ENCODE measurements around the gene ARFGAP1.

ARFGAP1 gene

DNA sequence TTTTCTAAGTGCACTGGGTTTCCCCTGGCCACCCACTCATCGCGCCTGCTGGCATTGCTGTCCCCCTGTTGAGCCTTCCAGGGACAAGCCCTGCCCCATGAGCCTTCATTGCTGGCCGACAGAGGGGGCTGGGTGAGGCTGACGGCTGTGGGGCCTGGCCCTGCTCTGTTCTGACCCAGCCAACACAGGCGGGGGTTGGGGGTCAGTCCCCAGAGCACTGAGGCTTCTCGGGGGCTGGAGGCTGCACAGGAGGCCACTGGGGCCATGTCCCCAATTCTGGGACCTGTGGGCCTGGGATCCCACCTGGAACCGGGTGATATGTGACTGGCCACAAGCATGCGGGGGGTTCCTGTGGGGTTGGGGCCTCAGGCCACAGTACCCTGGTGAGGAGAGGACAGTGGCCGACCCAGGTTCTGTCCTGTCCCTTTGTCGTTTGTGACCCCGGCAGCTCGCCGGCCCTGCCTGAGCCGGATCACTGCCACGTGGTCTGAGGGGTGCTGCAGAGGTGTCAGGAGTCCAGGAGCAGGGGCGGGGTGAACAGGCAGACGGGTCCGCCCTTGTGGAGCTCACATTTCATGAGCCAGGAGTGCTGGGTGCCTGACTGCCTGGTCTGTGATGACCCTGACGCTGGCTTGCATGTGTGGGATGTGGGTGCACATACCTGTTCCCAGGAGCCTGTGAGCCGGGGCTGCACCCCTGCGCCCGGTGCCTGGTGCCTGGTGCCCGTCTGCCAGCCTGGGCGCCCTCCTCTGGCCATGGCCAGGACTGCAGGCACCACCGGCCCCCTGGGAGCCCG lies 18.3 kb downstream of the ARFGAP1 start:
- H4K20me1 ChIP-seq (ENCODE audit: insufficient read depth, low read length), result no peaks in the 10 kb centered on the region
- no peak overlapping the region for H3K4me3 ChIP-seq (ENCODE audit: low read length)
- peak overlapping the region; percentile 14 for H3K4me2 ChIP-seq (ENCODE audit: low read length)
- H3K9me3 ChIP-seq (ENCODE audit: insufficient read depth, low read length), result no peaks in the 10 kb centered on the region
- no peak for TF ChIP-seq EZH2phosphoT487 (IDR thresholded peaks at IDR 0.05; ENCODE audit: low read depth)
- TF ChIP-seq, protein P1, sequence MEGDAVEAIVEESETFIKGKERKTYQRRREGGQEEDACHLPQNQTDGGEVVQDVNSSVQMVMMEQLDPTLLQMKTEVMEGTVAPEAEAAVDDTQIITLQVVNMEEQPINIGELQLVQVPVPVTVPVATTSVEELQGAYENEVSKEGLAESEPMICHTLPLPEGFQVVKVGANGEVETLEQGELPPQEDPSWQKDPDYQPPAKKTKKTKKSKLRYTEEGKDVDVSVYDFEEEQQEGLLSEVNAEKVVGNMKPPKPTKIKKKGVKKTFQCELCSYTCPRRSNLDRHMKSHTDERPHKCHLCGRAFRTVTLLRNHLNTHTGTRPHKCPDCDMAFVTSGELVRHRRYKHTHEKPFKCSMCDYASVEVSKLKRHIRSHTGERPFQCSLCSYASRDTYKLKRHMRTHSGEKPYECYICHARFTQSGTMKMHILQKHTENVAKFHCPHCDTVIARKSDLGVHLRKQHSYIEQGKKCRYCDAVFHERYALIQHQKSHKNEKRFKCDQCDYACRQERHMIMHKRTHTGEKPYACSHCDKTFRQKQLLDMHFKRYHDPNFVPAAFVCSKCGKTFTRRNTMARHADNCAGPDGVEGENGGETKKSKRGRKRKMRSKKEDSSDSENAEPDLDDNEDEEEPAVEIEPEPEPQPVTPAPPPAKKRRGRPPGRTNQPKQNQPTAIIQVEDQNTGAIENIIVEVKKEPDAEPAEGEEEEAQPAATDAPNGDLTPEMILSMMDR (IDR thresholded peaks at IDR 0.05; ENCODE audit: low read depth, low read length), result peak; percentile 57
- no peaks in the 10 kb centered on the region for H3K79me2 ChIP-seq (ENCODE audit: low read length)
- no peaks in the 10 kb centered on the region for H3K27me3 ChIP-seq (ENCODE audit: low read depth, low read length)
- no peak overlapping the region for H2AFZ ChIP-seq (ENCODE audit: low read depth, low read length)
- no peak overlapping the region for H3K27ac ChIP-seq (ENCODE audit: low read length)
- H3K9ac ChIP-seq (ENCODE audit: low read length), result no peak overlapping the region
- peaks cover 9% of the 10 kb centered on the region for H3K36me3 ChIP-seq (replicated peaks; ENCODE audit: low read depth, low read length)
- no peaks in the 10 kb centered on the region for H3K4me1 ChIP-seq (ENCODE audit: low read length)

DNA sequence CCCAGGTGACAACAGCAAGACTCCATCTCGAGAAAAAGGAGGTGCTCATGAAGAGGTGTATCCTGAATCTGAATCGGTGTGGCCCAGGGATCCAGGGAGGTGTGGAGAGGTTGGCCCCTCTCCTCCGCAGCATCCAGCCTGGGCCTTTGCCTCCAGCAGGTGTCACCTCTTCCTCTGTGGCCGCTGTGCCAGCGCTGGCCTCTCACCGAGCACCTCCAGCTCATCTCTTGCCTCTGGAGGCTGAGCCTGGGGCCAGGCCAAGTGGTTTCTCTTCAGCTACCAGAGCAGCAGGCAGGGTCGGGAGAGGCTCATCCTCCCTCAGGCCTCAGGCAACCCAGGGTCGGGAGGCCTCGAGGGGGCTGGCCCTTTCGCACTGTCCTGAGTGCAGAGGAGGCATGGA lies 19.2 kb downstream of the ARFGAP1 start:
- H3K4me3 ChIP-seq (ENCODE audit: low read length), result no peak overlapping the region
- no peaks in the 10 kb centered on the region for H3K9me3 ChIP-seq (ENCODE audit: insufficient read depth, low read length)
- H4K20me1 ChIP-seq (ENCODE audit: insufficient read depth, low read length), result no peaks in the 10 kb centered on the region
- no peak overlapping the region for H3K27ac ChIP-seq (ENCODE audit: low read length)
- no peaks in the 10 kb centered on the region for H3K27me3 ChIP-seq (ENCODE audit: low read depth, low read length)
- peaks cover 8% of the 10 kb centered on the region for H3K36me3 ChIP-seq (replicated peaks; ENCODE audit: low read depth, low read length)
- no peak for TF ChIP-seq EZH2phosphoT487 (IDR thresholded peaks at IDR 0.05; ENCODE audit: low read depth)
- TF ChIP-seq, protein P1 (IDR thresholded peaks at IDR 0.05; ENCODE audit: low read depth, low read length), result no peak
- no peak overlapping the region for H3K4me2 ChIP-seq (ENCODE audit: low read length)
- no peaks in the 10 kb centered on the region for H3K4me1 ChIP-seq (ENCODE audit: low read length)
- no peak overlapping the region for H2AFZ ChIP-seq (ENCODE audit: low read depth, low read length)
- H3K79me2 ChIP-seq (ENCODE audit: low read length), result no peaks in the 10 kb centered on the region
- no peak overlapping the region for H3K9ac ChIP-seq (ENCODE audit: low read length)

DNA sequence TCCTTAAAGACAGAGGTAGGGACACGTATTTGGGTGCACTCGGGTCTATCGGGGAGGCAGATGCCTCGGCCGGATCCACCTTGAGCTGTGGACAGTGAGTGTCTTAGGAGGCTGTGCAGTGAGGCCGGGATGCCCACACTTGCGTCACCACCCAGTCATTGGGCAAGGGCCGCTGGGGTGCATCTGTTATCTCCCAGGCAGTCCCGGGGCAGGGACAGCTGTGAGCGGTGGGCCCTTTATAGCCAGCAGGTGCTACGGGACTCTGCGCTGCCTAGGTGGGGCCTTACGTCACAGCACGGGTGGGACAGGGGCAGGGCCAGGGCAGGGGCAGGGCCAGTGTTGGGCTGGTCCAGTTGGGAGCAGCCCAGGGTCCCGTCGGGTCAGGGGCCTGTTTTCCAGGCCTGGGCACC lies 19.7 kb downstream of the ARFGAP1 start:
- no peaks in the 10 kb centered on the region for H3K9me3 ChIP-seq (ENCODE audit: insufficient read depth, low read length)
- no peak for TF ChIP-seq EZH2phosphoT487 (IDR thresholded peaks at IDR 0.05; ENCODE audit: low read depth)
- TF ChIP-seq, protein P1 (IDR thresholded peaks at IDR 0.05; ENCODE audit: low read depth, low read length), result no peak
- H3K79me2 ChIP-seq (ENCODE audit: low read length), result no peaks in the 10 kb centered on the region
- no peak overlapping the region for H2AFZ ChIP-seq (ENCODE audit: low read depth, low read length)
- H3K27ac ChIP-seq (ENCODE audit: low read length), result no peak overlapping the region
- no peaks in the 10 kb centered on the region for H3K27me3 ChIP-seq (ENCODE audit: low read depth, low read length)
- no peak overlapping the region for H3K9ac ChIP-seq (ENCODE audit: low read length)
- no peak overlapping the region for H3K4me3 ChIP-seq (ENCODE audit: low read length)
- peaks cover 6% of the 10 kb centered on the region for H3K36me3 ChIP-seq (replicated peaks; ENCODE audit: low read depth, low read length)
- H4K20me1 ChIP-seq (ENCODE audit: insufficient read depth, low read length), result no peaks in the 10 kb centered on the region
- no peaks in the 10 kb centered on the region for H3K4me1 ChIP-seq (ENCODE audit: low read length)
- no peak overlapping the region for H3K4me2 ChIP-seq (ENCODE audit: low read length)

DNA sequence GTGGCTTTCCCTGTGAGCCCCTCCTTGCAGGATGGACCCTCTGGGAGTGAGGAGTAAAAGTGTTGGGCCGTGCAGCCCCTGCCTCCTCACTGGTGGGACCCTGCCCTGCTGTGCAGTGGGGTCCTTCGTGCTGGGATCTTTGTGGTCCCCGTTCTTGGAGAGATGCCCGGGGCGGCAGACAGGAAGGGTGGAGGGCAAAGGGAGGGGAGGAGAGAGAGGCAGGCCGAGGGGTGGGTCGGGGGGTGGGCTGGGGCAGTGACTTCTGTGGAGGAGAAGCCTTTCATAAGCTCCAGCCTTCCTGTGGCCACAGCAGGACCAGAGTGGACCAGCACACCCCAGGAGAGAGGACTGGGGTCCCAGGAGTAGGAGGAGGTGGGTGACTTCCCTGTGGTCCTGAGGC lies 20.3 kb downstream of the ARFGAP1 start, which contains the start of gene COL20A1:
Gene COL20A1, plus strand, starts transcription at position 283 of the 400 bp plus-strand sequence. CDS start 1,922 bp downstream, outside the sequence.
- TF ChIP-seq, protein P1 (IDR thresholded peaks at IDR 0.05; ENCODE audit: low read depth, low read length), result no peak
- TF ChIP-seq EZH2phosphoT487 (IDR thresholded peaks at IDR 0.05; ENCODE audit: low read depth), result no peak
- Histone ChIP-seq H3K27ac (ENCODE audit: low read length) (no peak within 1 kb of the TSS), H3K9me3 (ENCODE audit: insufficient read depth, low read length) (no peaks in the 10 kb centered on the region), H4K20me1 (ENCODE audit: insufficient read depth, low read length) (no peaks in the 10 kb centered on the region), H3K4me1 (ENCODE audit: low read length) (no peaks in the 10 kb centered on the region), H2AFZ (ENCODE audit: low read depth, low read length) (no peak within 1 kb of the TSS), H3K36me3 (replicated peaks; ENCODE audit: low read depth, low read length) (peaks cover 6% of the 10 kb centered on the region), H3K4me3 (ENCODE audit: low read length) (no peak within 1 kb of the TSS), H3K79me2 (ENCODE audit: low read length) (no peaks in the 10 kb centered on the region), H3K27me3 (ENCODE audit: low read depth, low read length) (no peaks in the 10 kb centered on the region), H3K9ac (ENCODE audit: low read length) (no peak within 1 kb of the TSS), H3K4me2 (ENCODE audit: low read length) (no peak within 1 kb of the TSS)
